HG03175 (cell line): Measurements from ENCODE around the gene ACER3.
"Not testable (repeated sequence)": the region's sequence is repeated elsewhere in the genome, so short reads cannot be mapped to it uniquely, and the experiment has no call there.

Experiments used
- ATAC-seq: cut with Tn5 transposase; IDR thresholded peaks from one replicate; pipeline ENCODE4 v1.9.1; 2021; ENCODE audit warnings: mild to moderate bottlenecking, moderate library complexity; ENCODE audit not compliant: unreplicated experiment

Gene ACER3

GRCh38 chr11:76872959-76873827, 12.5 kb downstream of the ACER3 start:
- no peak for ATAC-seq

DNA sequence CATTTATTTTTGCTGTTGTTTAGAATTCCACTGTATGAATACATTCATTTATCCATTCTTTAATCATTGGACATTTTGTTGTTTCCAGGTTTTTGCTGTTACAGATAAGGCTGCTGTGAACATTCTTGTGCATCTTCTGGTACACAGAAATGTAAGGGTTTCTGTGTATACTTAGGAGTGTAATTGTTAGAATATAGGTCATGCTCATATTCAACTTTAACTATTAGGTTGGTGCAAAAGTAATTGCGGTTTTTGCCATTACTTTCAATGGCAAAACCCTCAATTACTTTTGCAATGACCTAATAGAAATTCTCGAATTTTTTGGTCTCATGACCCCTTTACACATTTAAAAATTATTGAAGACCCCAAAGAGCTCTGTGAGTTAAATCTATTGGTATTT, 17.3 kb downstream of the ACER3 start:
- ATAC-seq: no peak

DNA sequence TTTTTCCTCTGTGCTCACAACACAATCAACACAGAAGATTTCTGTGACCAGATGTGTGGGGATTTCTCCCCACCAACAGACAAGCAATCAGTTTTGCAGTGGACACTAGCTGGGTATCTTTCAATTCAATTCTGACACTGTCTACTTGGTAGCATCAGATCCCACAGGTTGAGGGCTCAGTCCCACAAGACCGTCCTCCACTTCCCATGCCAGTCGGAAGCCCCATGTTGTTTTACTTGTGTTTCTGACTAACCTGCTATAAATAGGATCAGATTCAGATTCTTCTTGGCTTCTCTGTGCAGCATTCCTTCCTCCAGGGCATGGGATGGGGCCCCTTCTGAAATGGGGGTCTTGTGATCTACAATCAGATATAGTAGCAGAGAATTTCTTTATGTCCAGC, 19.6 kb downstream of the ACER3 start:
- ATAC-seq: no peak

DNA sequence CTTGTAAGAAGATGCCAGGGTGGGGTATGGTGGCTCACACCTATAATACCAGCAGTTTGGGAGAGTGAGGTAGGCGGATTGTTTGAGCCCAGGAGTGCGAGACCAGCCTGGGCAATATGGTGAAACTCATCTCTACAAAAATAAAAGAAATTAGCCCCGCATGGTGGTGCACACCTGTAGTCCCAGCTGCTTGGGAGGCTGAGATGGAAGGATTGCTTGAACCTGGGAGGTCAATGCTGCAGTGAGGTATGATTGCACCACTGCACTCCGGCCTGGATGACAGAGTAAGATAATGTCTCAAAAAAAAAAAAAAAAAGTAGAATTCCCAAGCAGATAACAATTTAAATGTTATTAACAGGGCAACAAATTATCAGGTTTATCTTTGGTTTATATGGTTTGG, 20.2 kb downstream of the ACER3 start:
- no peak for ATAC-seq

GRCh38 chr11:76885390-76886097, 24.8 kb downstream of the ACER3 start:
- no peak for ATAC-seq

GRCh38 chr11:76888989-76889388, 28.3 kb downstream of the ACER3 start:
- no peak for ATAC-seq

DNA sequence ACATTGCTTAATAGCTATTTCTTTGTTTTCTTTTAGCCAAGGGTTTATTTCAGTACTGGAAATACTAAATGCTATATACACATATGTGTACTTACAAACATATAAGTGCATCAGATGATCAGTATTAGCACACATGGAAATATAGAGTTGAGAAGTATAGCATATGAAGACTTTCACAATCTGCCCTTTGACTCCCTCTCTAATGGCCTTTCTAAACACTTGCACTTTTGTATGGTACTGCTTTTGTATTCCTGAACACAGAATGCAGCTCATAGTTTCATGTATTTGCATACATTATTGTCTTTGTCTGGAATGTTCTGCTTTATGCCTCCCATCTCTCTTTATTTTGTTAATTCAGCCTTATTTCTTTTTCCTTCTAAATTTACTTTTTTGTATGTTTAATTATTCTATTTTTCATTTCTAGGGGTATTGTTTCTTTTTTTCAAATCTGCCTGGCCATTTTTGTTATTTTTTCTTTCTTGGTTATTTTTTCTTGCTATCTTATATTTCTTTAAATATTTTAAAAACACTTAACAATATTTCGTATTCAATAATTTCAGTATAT, 28.8 kb downstream of the ACER3 start:
- ATAC-seq: no peak

- no peak for ATAC-seq
These were observed 29.6 kb downstream of the ACER3 start for GRCh38 chr11:76890329-76890728.

DNA sequence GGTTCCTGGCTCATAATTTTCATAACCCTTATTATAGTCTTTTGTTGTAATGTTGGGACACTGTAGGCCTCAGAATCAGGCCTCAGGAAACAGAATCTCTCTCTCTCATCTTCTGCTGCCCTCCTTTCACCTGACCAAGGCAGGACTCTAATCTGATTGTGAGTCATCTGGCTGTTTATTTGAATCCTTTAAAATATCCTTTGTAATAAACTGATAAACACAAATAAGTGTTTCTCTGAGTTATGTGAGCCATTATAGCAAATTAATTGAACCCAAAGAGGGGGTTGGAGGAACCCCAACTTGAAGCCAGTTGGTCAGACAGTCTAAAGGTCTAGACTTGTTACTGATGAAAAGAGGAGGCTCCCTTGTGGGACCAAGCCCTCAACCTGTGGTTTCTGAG, 30.6 kb downstream of the ACER3 start:
- no peak for ATAC-seq

- ATAC-seq: no peak
These were observed 31.1 kb downstream of the ACER3 start for GRCh38 chr11:76891793-76892192.

- ATAC-seq: no peak
These were observed 31.6 kb downstream of the ACER3 start for GRCh38 chr11:76892306-76892705.

GRCh38 chr11:76897233-76897632, 36.5 kb downstream of the ACER3 start:
- ATAC-seq: no peak

DNA sequence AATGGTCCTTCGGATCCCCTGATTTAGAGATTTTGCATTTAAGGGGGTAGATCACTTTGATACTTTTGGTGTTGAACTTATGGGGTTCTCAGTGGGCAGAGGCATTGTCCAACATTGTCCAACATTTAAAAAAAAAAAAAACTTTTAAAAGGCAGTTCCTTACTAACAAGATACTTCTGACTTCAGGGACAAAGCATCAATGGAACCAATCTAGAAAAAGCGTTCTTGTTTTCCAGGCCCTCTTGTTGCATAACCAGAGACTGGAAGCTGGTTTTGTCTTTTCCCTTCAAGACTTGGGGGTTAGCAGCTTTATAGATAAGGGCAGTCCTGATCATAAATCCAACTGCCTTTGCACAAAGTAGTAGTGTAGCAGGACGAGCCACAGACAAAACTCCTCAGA, 40.4 kb downstream of the ACER3 start:
- no peak for ATAC-seq

- ATAC-seq: not testable (repeated sequence)
These were observed 40.9 kb downstream of the ACER3 start for GRCh38 chr11:76901622-76902021.

DNA sequence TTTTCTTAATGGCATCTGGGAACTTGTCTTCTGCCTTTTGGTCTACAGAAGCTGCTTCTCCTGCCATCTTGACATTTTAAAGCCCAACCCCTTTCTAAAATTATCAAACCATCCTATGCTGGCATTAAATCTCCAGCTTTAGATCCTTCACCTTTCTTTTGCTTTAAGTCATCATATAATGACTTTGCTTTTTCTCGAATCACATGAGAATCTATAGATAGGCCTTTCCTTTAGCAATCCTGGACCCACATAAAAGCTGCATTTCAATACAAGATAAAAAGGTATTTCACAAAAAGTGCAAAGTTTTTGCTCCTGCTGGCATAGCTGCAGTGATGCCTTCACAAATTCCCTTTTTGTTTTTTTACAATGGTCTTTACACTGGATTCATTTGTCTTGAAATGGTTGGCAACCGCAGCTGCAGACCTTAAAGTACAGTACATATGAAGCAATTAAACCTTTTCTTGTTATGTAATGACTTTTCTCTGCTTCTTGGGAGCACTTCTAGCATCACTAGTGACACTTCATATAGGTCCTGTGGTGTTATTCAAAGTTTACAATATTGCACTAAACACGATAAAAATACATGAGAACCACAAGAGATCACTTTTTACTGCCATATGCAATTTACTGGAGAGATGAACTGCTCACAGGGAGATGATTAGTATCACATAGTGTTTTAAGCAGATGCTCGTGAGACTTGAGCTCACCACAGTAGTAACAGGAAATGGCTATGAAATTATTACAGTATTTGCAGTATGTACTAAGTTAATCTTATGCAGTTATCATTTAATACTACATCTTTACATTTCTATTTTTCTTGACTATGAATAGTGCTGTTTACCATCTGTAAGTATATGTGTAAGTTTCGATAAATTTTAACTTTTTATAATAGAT, 41.6 kb downstream of the ACER3 start:
- ATAC-seq: no peak

- ATAC-seq: no peak
These were observed 42.6 kb downstream of the ACER3 start for GRCh38 chr11:76903325-76903724.

DNA sequence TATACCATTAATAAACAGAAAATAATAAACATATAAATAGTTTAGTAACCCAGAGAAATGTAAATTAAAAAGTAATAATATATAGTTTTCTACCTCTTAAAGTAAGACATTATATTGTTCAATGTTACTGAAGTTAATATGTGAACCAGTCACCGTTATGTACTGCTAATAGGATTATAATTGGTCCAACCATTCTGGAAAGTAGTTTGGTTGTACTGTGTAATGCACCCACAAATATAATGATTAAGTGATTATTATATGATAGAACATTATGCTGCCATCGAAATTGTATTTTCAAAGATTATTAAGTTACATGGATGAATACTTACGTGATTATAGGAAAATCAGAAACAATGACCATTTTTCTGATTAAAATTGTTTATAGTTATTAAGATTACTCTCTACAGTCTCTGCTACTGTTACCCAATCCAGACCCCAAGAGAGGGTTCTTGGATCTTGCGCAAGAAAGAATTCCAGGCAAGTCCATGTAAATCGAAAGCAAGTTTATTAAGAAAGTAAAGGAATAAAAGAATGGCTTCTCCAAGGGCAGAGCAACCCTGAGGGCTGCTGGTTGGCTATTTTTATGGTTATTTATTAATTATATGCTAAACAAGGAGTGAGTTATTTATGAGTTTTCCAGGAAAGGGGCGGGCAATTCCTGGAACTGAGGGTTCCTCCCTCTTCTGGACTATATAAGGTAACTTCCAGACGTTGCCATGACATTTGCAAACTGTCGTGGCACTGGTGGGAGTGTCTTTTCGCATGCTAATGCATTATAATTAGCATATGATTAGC, 50.1 kb downstream of the ACER3 start:
- ATAC-seq: no peak

DNA sequence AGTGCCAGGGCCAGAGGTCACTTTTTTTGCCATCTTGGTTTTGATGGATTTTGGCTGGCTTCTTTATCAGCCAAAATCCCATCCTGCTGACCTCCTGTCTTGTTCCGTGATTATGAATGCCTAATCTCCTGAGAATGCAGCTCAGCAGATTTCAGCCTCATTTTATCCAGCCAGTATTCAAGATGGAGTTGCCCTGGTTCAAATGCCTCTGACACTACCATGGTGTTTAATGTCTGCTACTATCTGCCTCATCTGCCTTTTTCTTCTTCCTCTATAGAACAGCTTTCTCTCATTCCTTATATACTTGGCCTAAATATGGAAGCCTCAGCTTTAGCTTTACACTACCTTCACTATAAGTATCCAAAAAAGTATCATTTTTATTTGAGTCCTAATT, 50.7 kb downstream of the ACER3 start:
- ATAC-seq: no peak

- ATAC-seq: no peak
These were observed 56.0 kb downstream of the ACER3 start for GRCh38 chr11:76916712-76917111.

GRCh38 chr11:76918941-76919386, 58.2 kb downstream of the ACER3 start:
- ATAC-seq: no peak
